ENCODE data around the gene C3.
"Not testable (repeated sequence)": the region's sequence is repeated elsewhere in the genome, so short reads cannot be mapped to it uniquely, and the experiment has no call there.

C3 gene

GRCh38 chr19:6717441-6717971 lies 2.9 kb downstream of the C3 start:
- intact Hi-C loops (cut with DNase I): no loop called here
- DNase-seq: no peak

- intact Hi-C loops (cut with DNase I): no loop called here
- DNase-seq: peak in 3 of 10 donors; percentile 10 to 30 (median 22)
These were observed 3.4 kb downstream of the C3 start for GRCh38 chr19:6717036-6717435.

- DNase-seq: no peak
- intact Hi-C loops (cut with DNase I): no loop called here
These were observed 3.9 kb downstream of the C3 start for GRCh38 chr19:6716610-6716970.

GRCh38 chr19:6714749-6715555 lies 5.5 kb downstream of the C3 start:
- intact Hi-C loops (cut with DNase I): no loop called here
- peak in 2 of 10 donors; percentile 0 to 3 for DNase-seq

GRCh38 chr19:6713773-6714692 lies 6.4 kb downstream of the C3 start:
- DNase-seq: peak in 3 of 10 donors; percentile 23 to 67 (median 39)
- intact Hi-C loops (cut with DNase I): no loop called here

GRCh38 chr19:6712692-6713670 lies 7.5 kb downstream of the C3 start:
- intact Hi-C loops (cut with DNase I): no loop called here
- peak in 2 of 10 donors; percentile 49 to 61 for DNase-seq

- peak in 2 of 10 donors; percentile 33 to 52 for DNase-seq
- intact Hi-C loops (cut with DNase I): no loop called here
These were observed 8.2 kb downstream of the C3 start for GRCh38 chr19:6712231-6712630.

- peak in 2 of 10 donors; percentile 10 to 22 for DNase-seq
- intact Hi-C loops (cut with DNase I): no loop called here
These were observed 8.8 kb downstream of the C3 start for GRCh38 chr19:6711605-6712004.

GRCh38 chr19:6711078-6711361 lies 9.4 kb downstream of the C3 start:
- intact Hi-C loops (cut with DNase I): no loop called here
- DNase-seq: peak in 2 of 10 donors; percentile 32 to 37

- intact Hi-C loops (cut with DNase I): no loop called here
- DNase-seq: peak in 2 of 10 donors; percentile 37 to 50
These were observed 10.0 kb downstream of the C3 start for GRCh38 chr19:6710273-6711077.

- intact Hi-C loops (cut with DNase I): no loop called here
- peak in 2 of 10 donors; percentile 30 to 57 for DNase-seq
These were observed 10.9 kb downstream of the C3 start for GRCh38 chr19:6709549-6709948.

- peak in 2 of 10 donors; percentile 14 to 53 for DNase-seq
- intact Hi-C loops (cut with DNase I): not testable (repeated sequence)
These were observed 11.5 kb downstream of the C3 start for GRCh38 chr19:6708913-6709312.

- intact Hi-C loops (cut with DNase I): no loop called here
- DNase-seq: peak in 1 of 10 donors; percentile 22
These were observed 12.1 kb downstream of the C3 start for GRCh38 chr19:6708346-6708745.

GRCh38 chr19:6707658-6708018 lies 12.8 kb downstream of the C3 start:
- DNase-seq: peak in 2 of 10 donors; percentile 28 to 54
- intact Hi-C loops (cut with DNase I): no loop called here

- peak in 2 of 10 donors; percentile 53 to 71 for DNase-seq
- intact Hi-C loops (cut with DNase I): no loop called here
These were observed 13.3 kb downstream of the C3 start for GRCh38 chr19:6707011-6707657.

GRCh38 chr19:6706633-6706958 lies 13.9 kb downstream of the C3 start:
- no peak for DNase-seq
- intact Hi-C loops (cut with DNase I): no loop called here

GRCh38 chr19:6705931-6706632 lies 14.4 kb downstream of the C3 start:
- peak in 2 of 10 donors; percentile 50 to 67 for DNase-seq
- intact Hi-C loops (cut with DNase I): no loop called here

- peak in 1 of 10 donors; percentile 15 for DNase-seq
- intact Hi-C loops (cut with DNase I): no loop called here
These were observed 19.7 kb downstream of the C3 start for GRCh38 chr19:6700586-6701316.

Measured in posterior cingulate gyrus (tissue), 11 donors.